ENCODE data around the gene SAPCD2.
A peak's percentile ranks its signal among the peaks of the same experiment; 100 is the strongest.

Gene SAPCD2

DNA sequence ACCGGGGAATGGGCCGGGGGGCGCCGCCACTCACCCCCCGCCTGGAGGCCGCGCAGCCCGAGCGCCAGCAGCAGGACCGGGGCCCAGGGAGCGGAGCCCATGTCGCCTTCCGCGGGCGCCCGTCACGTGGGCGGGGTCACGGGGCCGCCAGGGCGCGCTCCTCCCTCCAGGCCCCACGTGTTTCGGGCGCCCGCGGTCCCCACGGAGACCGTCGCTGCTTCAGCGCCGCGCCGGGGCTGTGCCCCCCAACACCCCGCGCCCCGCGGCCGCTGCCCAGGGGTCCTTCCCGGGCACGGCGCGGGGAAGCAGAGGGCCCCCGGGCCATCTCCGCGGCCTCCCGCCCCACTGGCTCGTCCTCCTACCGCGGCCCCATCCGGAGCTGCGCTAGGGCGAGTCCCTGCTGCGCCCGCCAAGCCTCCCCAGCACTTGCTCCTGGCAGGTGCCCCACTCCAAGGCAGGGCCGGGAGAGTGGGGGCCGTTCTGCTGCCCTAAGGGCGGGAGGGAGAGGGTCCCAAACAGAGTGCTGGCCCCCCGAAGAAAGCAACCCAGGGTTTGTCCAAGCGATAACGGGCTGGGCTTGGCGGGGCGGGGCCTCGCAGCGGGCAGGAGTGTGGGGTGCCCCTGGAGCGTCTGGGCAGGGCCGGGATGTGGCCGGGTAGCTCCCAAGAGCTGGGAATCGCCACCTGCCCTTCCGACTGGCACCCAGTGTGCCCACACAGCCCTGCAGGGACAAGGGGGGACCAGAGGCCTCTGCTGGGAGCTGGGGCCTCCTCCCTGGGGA lies 44.4 kb upstream of the SAPCD2 start, which contains the start of gene DPP7:
DPP7 (minus strand) TSS at position 121 of the 781 bp plus-strand sequence; CDS start at position 101, 20 bp downstream.
- ChIA-PET CTCF (interaction anchor here (0.8 to 3.4 kb wide), 6 partner anchors 9 to 124 kb away, joined by 3 to 14 read pairs (median 4); partner anchors contain the start of genes NPDC1 and RNF224), POLR2A (interaction anchor here (0.8 to 1.4 kb wide), 3 partner anchors 9 to 126 kb away, joined by 3 to 4 read pairs (median 3); no protein-coding TSS in a partner anchor)
- TF ChIP-seq, protein P1, sequence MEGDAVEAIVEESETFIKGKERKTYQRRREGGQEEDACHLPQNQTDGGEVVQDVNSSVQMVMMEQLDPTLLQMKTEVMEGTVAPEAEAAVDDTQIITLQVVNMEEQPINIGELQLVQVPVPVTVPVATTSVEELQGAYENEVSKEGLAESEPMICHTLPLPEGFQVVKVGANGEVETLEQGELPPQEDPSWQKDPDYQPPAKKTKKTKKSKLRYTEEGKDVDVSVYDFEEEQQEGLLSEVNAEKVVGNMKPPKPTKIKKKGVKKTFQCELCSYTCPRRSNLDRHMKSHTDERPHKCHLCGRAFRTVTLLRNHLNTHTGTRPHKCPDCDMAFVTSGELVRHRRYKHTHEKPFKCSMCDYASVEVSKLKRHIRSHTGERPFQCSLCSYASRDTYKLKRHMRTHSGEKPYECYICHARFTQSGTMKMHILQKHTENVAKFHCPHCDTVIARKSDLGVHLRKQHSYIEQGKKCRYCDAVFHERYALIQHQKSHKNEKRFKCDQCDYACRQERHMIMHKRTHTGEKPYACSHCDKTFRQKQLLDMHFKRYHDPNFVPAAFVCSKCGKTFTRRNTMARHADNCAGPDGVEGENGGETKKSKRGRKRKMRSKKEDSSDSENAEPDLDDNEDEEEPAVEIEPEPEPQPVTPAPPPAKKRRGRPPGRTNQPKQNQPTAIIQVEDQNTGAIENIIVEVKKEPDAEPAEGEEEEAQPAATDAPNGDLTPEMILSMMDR (IDR thresholded peaks at IDR 0.05; ENCODE audit: insufficient read depth, low read length, missing control alignments): no peak
- peak within 1 kb of the TSS; percentile 59 for H3K4me3 ChIP-seq (ENCODE audit: low read depth, low read length)
- no peak for DNase-seq (ENCODE audit: low read depth, low spot score)

DNA sequence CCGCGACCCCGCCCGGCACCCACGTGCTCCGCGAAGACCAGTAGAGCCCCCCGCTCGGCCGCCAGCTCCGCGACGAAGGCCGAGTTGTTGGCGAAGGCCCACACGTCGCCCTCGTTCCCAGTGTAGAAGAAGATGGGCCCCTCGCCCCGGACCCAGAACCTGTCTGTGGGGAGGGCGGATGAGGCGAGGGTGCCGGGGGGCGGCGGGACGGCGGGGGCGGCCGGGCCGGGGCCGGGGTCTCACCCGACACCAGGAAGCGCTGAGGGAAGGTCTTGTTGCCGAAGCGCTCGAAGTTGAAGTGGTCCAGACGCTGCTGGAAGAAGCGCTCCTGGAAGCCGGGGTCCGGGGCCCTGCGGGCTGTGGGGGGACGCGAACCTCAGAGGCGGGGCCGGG lies 43.9 kb upstream of the SAPCD2 start:
- ChIA-PET CTCF (interaction anchor here (1.2 to 3.4 kb wide), 3 partner anchors 112 to 122 kb away, joined by 3 to 14 read pairs (median 6); partner anchors contain the start of gene RNF224), POLR2A (interaction anchor here (1.4 kb wide), 2 partner anchors 9 to 109 kb away, joined by 3 to 4 read pairs; no protein-coding TSS in a partner anchor)

GRCh38 chr9:137113385-137114159 lies 43.2 kb upstream of the SAPCD2 start:
- POLR2A ChIA-PET: interaction anchor here (0.5 to 1.4 kb wide), 3 partner anchors 8 to 30 kb away, joined by 3 to 4 read pairs (median 3); no protein-coding TSS in a partner anchor

More for the DNA sequence above, 43.9 kb upstream of the SAPCD2 start:
- H3K4me3 ChIP-seq (ENCODE audit: low read depth, low read length): peak overlapping the region; percentile 59
- no peak for DNase-seq (ENCODE audit: low read depth, low spot score)
- TF ChIP-seq, protein P1 (IDR thresholded peaks at IDR 0.05; ENCODE audit: insufficient read depth, low read length, missing control alignments): no peak

DNA sequence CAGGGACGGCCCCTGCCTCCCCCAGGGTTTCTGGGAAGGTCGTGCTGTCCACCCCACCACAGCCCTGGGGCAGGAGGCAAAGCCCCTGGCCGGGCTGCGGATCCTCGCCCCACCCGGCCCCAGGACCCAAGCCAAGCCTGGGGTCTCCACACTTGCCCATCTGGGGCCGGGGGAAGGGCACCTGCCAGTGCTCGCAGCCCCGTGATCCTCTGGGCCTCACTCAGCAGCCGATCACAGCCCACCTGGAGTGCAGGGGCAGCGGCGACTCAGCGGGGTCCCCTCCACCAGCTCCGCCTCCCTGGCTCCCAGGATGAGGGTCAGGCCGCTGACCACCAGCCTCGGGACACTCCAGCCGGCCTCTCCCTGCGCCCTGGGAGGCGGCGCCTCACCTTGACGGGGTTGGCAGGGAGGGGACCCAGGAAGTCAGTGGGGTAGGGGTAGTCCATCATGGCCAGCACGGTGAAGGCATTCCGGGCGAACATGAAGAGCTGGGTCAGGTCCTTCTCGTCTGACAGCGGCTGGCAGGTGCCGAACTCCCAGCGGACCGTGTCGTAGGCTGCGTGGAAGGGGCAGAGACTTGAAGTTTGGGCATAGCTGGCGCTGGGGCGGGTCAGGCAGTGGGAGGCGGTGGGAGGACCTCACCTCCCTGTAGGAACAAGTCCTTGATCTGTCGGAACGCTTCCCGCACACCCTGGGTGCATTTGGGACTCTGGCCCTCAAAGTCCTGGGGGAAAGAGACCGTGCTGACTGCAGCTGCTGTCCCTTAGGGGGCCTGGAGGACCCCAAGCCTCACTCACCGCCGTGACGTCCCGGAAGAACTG lies 42.4 kb upstream of the SAPCD2 start:
- no peak overlapping the region for H3K4me3 ChIP-seq (ENCODE audit: low read depth, low read length)
- TF ChIP-seq, protein P1 (IDR thresholded peaks at IDR 0.05; ENCODE audit: insufficient read depth, low read length, missing control alignments): no peak

More at GRCh38 chr9:137113385-137114159, 43.2 kb upstream of the SAPCD2 start:
- TF ChIP-seq, protein P1 (IDR thresholded peaks at IDR 0.05; ENCODE audit: insufficient read depth, low read length, missing control alignments): no peak
- CTCF ChIA-PET: interaction anchor here (0.7 to 1.2 kb wide), 4 partner anchors 14 to 113 kb away, joined by 3 read pairs; no protein-coding TSS in a partner anchor
- DNase-seq (ENCODE audit: low read depth, low spot score): no peak
- H3K4me3 ChIP-seq (ENCODE audit: low read depth, low read length): peak overlapping the region; percentile 49

GRCh38 chr9:137111788-137112563 lies 41.6 kb upstream of the SAPCD2 start:
- no peak overlapping the region for H3K4me3 ChIP-seq (ENCODE audit: low read depth, low read length)
- TF ChIP-seq, protein P1 (IDR thresholded peaks at IDR 0.05; ENCODE audit: insufficient read depth, low read length, missing control alignments): no peak
- ChIA-PET CTCF (interaction anchor here (2.1 kb wide), 1 partner anchor 125 kb away, joined by 5 read pairs; no protein-coding TSS in a partner anchor), POLR2A (no interaction called here)
- no peak for DNase-seq (ENCODE audit: low read depth, low spot score)

More for the DNA sequence above, 42.4 kb upstream of the SAPCD2 start:
- ChIA-PET POLR2A (interaction anchor here (0.9 kb wide), 1 partner anchor 29 kb away, joined by 4 read pairs; no protein-coding TSS in a partner anchor), CTCF (interaction anchor here (0.7 to 2.1 kb wide), 5 partner anchors 14 to 124 kb away, joined by 3 to 5 read pairs (median 3); no protein-coding TSS in a partner anchor)
- DNase-seq (ENCODE audit: low read depth, low spot score): no peak

Measured in AG04449 (cell line).